H1 (cell line): Measurements from ENCODE around the gene BECN2. TPM values are rescaled to one million over a fixed set of nuclear protein-coding genes. Genes with fewer than 3 reads are reported as not detected.

Experiments used
- ATF2 ChIP-seq: IDR thresholded peaks from 2 replicates; pipeline ENCODE4 v1.6.1; 2012; ENCODE audit warnings: low read length, inconsistent platforms
- BACH1 ChIP-seq: IDR thresholded peaks from 2 replicates; pipeline ENCODE4 v1.6.1; 2012; ENCODE audit warnings: low read length, improper control_type of control experiment
- BCL11A ChIP-seq, 2 experiments: IDR thresholded peaks; one replicate each; pipeline ENCODE4 v1.6.1; 2011; ENCODE audit warnings: low read depth in 2 of 2, low read length in 2 of 2, mild to moderate bottlenecking in 2 of 2
- CBX5 ChIP-seq: fragments of 300-800, 300-1000 bp; sonication (generic); IDR thresholded peaks from 2 replicates; pipeline ENCODE4 v1.7.1; 2016; ENCODE audit warnings: antibody characterized with exemption, low read length, low read depth
- CBX8 ChIP-seq: fragments of 300-800, 300-1000 bp; sonication (generic); IDR thresholded peaks from 2 replicates; pipeline ENCODE4 v1.7.1; 2016; ENCODE audit warnings: low read depth, low read length, borderline replicate concordance
- GABPA ChIP-seq: IDR thresholded peaks from 2 replicates; pipeline ENCODE4 v1.6.1; 2011; ENCODE audit warnings: mild to moderate bottlenecking, low read length, moderate library complexity, borderline replicate concordance; ENCODE audit not compliant: insufficient read depth
- JUN ChIP-seq: IDR thresholded peaks from 2 replicates; pipeline ENCODE4 v1.6.1; 2011; ENCODE audit warnings: low read depth, mild to moderate bottlenecking, improper control_type of control experiment, low read length
- TEAD4 ChIP-seq: IDR thresholded peaks from 2 replicates; pipeline ENCODE4 v1.6.1; 2012; ENCODE audit warnings: low read depth, low read length, inconsistent platforms, mixed read lengths
- polyA plus RNA-seq, 7 experiments: library from polyadenylated mRNA; depleted of rRNA in 3 of 7; stranded (reverse) in 5 of 7; unstranded in 2 of 7; fragments of >200 nt in 5 of 7; fragments of 200-250 nt in 2 of 7; gene quantifications; 1 replicate in 5 of 7; 2 replicates in 1 of 7; 4 replicates in 1 of 7; pipeline versions ENCODE4 v1.2.1 to v1.2.3, GENCODE V29; 2011 to 2013; ENCODE audit warnings: missing spikeins in 2 of 7, mixed read lengths in 2 of 7
- total RNA-seq: library from RNA; stranded (reverse); fragmentation: NEBNext Ultra II Directional; extraction: Animal tissue kit (Norgen Biotek cat#: 25700); gene quantifications from 2 replicates; pipeline ENCODE4 v1.2.1, GENCODE V29; 2021
- TF ChIP-seq, protein P1 (sequence below): fragments of 300-600 bp; sonication (generic); IDR thresholded peaks from 2 replicates; pipeline ENCODE4 v1.7.1; 2012; ENCODE audit warnings: low read length, moderate library complexity, mild to moderate bottlenecking, inconsistent platforms; ENCODE audit not compliant: insufficient replicate concordance

The BECN2 gene
- total and polyA plus RNA-seq, 2 of the 8 experiments (the other 6 are each of a cell fraction or from before 2014, with no cell fraction given) = not detected

- TF ChIP-seq, protein P1, sequence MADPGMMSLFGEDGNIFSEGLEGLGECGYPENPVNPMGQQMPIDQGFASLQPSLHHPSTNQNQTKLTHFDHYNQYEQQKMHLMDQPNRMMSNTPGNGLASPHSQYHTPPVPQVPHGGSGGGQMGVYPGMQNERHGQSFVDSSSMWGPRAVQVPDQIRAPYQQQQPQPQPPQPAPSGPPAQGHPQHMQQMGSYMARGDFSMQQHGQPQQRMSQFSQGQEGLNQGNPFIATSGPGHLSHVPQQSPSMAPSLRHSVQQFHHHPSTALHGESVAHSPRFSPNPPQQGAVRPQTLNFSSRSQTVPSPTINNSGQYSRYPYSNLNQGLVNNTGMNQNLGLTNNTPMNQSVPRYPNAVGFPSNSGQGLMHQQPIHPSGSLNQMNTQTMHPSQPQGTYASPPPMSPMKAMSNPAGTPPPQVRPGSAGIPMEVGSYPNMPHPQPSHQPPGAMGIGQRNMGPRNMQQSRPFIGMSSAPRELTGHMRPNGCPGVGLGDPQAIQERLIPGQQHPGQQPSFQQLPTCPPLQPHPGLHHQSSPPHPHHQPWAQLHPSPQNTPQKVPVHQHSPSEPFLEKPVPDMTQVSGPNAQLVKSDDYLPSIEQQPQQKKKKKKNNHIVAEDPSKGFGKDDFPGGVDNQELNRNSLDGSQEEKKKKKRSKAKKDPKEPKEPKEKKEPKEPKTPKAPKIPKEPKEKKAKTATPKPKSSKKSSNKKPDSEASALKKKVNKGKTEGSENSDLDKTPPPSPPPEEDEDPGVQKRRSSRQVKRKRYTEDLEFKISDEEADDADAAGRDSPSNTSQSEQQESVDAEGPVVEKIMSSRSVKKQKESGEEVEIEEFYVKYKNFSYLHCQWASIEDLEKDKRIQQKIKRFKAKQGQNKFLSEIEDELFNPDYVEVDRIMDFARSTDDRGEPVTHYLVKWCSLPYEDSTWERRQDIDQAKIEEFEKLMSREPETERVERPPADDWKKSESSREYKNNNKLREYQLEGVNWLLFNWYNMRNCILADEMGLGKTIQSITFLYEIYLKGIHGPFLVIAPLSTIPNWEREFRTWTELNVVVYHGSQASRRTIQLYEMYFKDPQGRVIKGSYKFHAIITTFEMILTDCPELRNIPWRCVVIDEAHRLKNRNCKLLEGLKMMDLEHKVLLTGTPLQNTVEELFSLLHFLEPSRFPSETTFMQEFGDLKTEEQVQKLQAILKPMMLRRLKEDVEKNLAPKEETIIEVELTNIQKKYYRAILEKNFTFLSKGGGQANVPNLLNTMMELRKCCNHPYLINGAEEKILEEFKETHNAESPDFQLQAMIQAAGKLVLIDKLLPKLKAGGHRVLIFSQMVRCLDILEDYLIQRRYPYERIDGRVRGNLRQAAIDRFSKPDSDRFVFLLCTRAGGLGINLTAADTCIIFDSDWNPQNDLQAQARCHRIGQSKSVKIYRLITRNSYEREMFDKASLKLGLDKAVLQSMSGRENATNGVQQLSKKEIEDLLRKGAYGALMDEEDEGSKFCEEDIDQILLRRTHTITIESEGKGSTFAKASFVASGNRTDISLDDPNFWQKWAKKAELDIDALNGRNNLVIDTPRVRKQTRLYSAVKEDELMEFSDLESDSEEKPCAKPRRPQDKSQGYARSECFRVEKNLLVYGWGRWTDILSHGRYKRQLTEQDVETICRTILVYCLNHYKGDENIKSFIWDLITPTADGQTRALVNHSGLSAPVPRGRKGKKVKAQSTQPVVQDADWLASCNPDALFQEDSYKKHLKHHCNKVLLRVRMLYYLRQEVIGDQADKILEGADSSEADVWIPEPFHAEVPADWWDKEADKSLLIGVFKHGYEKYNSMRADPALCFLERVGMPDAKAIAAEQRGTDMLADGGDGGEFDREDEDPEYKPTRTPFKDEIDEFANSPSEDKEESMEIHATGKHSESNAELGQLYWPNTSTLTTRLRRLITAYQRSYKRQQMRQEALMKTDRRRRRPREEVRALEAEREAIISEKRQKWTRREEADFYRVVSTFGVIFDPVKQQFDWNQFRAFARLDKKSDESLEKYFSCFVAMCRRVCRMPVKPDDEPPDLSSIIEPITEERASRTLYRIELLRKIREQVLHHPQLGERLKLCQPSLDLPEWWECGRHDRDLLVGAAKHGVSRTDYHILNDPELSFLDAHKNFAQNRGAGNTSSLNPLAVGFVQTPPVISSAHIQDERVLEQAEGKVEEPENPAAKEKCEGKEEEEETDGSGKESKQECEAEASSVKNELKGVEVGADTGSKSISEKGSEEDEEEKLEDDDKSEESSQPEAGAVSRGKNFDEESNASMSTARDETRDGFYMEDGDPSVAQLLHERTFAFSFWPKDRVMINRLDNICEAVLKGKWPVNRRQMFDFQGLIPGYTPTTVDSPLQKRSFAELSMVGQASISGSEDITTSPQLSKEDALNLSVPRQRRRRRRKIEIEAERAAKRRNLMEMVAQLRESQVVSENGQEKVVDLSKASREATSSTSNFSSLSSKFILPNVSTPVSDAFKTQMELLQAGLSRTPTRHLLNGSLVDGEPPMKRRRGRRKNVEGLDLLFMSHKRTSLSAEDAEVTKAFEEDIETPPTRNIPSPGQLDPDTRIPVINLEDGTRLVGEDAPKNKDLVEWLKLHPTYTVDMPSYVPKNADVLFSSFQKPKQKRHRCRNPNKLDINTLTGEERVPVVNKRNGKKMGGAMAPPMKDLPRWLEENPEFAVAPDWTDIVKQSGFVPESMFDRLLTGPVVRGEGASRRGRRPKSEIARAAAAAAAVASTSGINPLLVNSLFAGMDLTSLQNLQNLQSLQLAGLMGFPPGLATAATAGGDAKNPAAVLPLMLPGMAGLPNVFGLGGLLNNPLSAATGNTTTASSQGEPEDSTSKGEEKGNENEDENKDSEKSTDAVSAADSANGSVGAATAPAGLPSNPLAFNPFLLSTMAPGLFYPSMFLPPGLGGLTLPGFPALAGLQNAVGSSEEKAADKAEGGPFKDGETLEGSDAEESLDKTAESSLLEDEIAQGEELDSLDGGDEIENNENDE = no peak
- TF ChIP-seq BACH1 = no peak
- no peak for TF ChIP-seq CBX8
- peak; percentile 85 for TF ChIP-seq JUN
- no peak for TF ChIP-seq BCL11A (IDR thresholded peaks at IDR 0.05; ENCODE audit: low read depth in 2 of 2, low read length in 2 of 2)
- no peak for TF ChIP-seq GABPA
- no peak for TF ChIP-seq CBX5
- TF ChIP-seq TEAD4 = peak; percentile 59; the same call in 1 of the 2 replicates
- TF ChIP-seq ATF2 = peak; percentile 96
Measured at GRCh38 chr1:241934201-241934848, 23.2 kb upstream of the BECN2 start (continued).
